Dedifferentiated amniotic fluid mesenchymal stem cell (primary cell): ENCODE measurements around the gene SSBP3.
A peak's percentile ranks its signal among the peaks of the same experiment; 100 is the strongest.

Experiments
- DNase-seq: peaks from one replicate; pipeline ENCODE4 v3.0.0-alpha.2; 2016; ENCODE audit errors: extremely low spot score

The SSBP3 gene

DNA sequence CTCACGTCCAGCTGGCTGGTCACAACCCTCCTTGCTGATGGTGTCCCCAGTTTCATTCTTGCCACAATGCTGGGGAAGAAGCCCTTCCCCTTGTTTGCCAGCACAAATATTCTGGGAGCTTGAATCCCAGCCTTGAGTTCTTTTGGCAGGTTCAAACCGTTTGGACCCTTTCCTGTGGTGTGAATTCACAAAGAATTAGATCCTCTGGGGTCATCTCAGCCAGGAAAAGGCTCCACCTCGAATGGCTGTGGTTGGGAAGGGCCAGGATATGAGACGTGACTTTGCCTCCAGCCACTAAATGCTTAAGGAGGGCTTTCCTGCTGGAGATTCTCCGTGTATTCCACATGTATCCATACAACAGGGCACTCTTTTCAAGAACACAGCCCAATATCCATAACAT, 139.3 kb downstream of the SSBP3 start:
- DNase-seq, result no peak

DNA sequence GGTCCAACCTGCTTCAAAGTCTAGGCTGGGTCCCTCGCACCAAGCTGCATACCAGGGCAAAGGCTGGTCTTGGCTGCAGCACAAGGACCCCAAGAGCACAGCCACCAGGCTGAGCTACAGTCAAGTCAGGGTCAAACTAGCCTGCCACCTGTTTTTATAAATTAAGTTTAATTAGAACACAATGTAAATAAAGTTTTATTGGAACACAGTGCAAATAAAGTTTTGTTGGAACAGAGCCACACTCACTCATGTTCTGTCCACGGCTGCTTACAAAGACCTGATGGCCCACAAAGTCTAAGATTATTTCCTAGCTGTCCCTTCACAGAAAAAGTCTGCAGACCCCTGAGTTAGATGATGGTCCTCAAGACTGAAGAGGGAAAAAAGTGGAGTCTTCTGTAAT, 140.0 kb downstream of the SSBP3 start:
- DNase-seq, result no peak

DNA sequence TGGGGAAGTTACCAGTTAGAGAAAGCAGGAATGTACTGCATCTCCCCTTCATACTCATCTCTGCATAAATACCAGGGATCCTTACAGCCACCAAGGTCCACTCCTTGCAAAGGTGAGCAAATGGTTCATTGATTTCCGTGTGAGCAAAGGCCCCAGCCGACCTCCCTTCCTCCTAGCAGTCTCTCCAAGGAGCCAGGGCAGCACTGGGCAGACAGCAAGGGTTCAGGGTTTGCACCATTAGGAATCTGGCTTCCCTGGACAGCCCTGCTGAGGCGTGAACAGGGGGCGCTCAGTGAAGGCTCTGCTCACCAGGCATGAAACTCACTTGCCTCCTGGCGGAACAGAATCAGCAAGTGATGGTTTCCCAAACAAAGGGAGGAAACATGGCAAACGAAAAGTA, 140.5 kb downstream of the SSBP3 start:
- no peak for DNase-seq

DNA sequence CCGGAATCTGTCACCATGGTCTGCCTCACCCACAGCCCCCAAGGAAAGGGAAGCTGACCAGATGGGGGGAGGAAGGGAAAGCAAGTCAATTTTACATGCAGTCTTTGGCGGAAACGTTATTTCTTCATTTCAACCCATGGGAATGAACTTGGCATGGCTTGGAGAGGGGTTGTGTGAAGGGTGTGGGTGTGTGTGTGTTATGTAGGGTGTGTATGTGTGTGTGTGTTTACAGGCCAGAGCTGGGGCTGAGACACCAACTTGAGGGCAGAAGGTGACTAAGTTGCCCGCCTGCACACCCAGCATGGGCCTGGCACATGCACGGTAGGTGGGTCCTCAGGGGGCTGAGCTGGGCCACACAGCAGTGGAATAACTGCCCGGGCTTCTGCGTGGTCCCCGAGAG, 141.1 kb downstream of the SSBP3 start:
- no peak for DNase-seq

DNA sequence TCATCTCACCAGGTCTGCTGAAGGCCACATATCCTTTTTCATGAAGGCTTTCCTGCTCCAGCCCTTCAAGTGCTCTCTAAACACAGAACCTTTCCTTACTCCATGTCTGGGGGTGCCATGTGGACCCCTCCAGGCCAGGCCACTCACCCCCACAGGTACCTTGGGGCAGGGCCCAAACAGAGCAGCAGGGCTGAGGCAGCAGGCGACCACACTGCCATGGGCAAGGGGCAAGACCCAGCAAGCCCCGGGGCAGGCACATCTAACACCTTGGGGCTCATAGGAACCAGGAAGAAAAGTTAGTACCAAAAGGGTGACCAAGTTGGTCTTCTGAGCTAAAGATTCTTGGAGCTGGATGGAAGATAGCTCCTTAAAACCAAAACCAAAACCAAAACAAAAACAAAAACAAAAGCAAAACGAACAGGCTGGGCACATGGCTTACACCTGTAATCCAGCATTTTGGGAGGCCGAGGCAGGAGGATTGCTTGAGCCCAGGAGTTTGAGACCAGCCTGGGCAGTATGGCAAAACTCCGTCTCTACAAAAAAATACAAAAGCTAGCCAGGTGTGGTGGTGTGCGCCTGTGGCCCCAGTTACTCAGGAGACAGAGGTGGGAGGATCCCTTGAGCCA, 142.5 kb downstream of the SSBP3 start:
- DNase-seq, result no peak

DNA sequence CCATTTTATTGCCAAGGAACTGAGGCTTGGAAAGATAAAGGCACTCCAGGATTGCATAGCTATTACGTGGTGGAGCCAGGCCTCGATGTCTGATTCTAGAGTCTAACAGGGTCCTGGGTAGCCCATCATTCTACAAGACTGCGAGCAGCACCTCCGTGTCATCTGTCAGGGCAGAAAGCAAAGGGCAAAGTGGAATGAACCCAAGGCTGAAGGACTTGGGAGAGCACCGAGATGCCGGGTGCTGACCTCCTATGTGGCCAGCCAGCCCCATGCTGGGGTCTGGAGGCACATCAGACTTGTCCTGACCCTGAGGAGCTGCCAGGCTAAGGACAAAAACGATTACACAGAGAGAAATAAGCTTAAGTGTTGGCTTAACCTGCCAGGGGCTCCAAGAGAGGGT, 143.9 kb downstream of the SSBP3 start:
- DNase-seq, result no peak

DNA sequence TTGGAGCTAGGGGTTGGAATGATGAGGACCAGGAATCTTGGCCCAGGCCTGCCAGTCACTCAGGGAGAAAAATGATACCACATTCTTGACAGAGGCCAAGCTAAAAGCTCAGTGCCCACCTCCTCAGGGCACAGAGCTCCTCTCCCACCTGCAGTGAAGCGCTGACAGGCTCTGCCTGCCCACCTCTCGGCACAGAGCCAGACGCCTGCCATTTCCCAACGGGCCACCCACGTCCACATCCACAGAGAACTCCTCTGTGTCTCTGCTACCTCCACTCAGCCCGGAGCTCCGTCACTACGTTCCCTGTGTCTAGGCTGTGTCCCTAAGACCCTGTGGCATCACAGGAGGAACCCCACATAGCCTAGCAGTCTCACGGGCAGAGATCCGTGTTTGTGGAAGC, 145.4 kb downstream of the SSBP3 start:
- DNase-seq, result no peak

DNA sequence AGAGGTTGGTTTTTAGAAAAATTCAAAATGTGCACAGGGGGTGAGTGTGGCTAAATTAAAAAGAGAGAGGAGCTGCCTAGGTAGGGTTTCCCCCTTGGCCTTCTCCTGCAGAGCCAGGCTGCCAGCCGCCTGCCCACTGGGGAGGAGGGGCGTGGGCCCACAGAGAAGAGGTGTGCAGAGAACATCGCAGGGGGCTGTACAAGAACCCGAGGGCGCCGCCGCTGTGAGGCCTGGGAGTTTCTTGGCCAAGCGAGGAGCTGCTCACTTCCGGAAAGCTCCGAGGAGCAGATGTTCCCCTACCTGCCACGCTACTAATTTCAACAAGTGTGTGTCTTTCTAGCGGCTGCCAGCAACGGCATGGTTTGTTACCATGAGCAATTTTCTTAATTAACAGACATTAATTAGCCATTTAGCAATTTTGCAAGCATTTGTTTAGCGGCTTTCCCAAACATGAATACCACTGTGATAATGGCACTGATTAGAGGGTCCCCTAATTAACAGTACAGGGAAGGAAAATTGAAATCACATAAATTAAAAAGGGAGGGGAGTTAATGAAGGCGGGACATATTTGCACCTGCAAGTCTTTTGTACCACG, 146.6 kb downstream of the SSBP3 start:
- DNase-seq, result no peak

DNA sequence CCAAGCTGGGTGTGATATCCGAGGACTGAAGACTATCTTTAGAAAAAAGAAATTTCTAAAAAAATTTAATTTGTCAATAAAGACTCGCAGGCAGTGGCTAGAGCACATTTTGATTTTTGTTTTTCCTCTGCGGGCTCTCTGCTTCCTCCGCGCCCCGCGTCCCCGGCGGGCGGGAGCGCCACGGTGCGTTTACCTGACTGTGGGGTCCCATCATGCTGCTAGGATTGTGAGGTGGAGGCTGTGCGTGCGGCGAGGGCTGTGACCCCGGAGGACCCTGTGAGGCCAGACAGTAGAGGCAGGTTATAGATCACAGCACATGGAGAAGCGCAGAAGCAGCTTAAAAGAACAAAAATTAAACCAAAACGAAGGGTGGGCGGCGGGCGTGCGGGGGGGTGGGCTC, 148.3 kb downstream of the SSBP3 start:
- DNase-seq, result no peak

DNA sequence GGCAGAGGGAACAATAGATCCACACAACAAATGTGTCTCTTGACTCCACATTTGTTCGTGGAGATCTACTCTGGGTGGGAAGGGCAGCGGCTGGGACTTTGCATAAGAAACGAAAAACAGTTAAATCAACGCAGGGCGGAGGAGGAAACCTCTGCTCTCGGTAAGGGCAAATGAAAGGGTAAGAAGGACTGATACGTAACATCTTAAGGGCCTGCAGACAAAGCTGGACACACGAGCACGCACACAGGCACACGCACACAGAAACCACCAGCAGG, 148.9 kb downstream of the SSBP3 start:
- DNase-seq, result no peak

DNA sequence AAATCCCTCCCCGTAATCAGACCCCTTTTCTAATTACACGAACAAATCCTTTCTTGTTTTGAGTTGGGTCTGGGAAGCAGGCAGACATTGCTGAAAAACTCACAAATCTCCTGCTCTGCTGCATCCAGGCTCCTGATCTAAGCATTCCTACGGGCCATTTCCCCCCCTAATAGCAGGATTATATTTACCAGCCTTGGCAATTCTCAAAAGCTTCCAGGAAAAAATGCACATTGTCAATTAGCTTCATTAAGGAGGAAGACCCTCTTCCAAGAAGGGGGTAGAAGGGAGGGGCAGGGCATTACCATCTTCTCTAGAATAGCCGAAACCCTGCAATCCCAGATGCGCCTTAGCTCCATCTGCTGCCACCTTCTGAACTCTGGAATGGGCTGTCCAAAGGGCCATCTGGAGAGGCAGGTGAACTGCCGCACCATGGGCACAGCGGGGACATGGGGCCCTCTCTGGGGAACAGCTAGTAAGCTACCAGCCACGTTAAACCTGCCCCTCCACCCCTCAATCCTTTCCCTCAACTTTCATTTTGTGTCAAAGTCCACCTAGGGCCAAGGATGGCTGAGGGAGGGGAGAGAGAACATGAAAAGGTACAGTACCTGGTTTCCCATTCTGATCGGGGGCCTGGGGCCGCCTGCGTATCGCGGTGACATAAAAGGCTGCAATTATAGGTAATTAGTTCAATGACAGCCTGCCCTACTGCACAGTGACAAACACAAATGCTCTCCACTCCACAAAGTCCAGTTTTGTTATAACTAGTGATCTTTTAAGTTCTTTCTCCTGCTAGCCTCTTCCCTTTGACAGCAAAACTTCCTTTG, 149.5 kb downstream of the SSBP3 start:
- no peak for DNase-seq

DNA sequence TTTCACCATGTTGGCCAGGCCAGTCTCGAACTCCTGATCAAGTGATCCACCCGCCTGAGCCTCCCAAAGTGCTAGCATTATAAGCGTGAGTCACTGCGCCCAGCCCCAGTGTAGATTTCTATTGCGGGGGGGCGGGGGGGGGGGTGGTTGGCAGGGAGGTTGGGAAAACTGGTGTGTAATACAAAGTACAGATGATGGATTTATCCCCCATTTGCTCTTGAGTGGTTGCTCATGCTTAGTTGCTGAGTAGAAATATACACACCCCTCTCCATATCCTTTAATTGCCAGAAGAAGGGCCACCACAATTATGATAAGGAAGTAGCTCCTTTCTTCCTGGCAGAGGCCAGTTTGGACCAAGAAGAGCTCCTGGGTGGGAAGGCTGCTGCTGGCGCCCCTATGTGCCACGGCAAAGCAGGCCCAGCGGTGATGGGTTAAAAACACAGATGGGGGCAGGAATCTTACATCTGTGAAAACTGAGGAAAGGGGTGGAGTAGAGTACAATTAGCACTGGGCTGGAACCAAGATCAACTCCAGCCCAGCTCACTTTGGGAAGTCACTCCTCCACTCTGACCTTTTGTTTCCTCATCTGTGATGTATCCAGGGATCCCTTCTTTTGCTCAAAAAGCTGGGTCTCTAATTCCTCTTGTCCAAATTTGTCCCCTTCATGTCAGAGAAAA, 151.0 kb downstream of the SSBP3 start:
- no peak for DNase-seq

DNA sequence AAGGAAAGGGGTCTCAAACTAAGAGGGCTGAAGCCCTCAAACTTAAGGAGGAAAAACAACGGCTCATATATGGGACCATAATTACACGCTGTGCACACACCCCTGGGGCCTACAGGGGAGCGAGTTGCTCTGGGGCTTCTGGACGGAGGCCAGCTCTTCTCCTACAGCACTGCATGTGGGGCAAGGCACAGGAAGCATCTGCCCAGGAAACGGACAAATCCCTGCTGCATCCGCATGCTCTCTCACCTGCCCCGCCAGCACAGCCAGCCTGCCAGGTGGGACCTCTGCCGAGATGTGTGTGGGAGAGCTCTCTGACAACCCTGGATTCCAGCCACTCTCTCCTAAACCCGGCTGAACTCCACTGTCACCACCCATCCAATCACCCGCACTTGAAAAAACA, 152.1 kb downstream of the SSBP3 start:
- no peak for DNase-seq

DNA sequence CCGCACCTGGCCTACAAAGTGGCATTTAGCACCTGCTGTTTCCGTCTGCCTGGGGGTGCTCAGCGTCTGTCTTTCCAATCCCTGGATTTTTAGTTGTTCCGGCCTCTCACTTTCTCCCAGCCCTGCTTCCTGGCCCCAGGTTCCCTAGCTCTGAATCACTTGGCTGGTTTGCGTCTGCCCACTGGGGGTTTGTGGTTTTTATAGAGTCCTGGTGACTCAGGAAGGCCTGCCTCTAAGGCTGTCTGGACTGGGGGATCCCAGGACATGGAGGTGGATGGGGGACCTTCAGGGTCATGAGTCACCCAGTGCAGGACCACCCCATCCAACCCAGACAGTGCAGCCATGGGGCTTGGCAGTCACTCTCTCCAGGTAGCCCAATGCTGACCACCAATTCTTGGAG, 152.7 kb downstream of the SSBP3 start:
- peak; percentile 69 for DNase-seq

DNA sequence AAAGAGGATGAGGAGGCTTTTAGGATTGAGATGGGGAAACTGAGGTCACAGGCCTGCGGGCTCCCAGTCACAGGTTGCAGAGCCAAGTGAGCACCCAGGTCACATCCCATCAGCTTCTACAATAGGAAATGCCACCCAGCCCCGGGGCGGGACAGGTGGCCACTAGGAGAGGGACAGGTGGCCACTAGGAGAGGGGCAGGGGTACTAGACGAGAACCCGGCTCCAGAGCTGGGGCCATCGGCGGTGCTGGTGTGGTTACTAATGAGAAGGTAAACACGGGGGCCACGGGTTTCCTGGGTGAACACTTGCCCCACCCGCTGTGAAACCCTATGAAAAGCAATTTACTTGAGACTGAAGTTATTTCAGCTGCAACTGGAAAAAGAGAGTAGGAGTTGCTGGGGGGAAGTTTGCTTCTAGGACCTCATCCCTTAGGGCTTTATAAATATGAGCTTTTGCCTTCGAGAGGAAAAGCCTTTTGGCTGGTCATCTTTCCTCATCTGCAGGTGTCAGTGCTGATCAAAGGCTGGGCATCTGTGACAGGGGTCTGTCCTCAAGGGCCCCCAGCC, 153.7 kb downstream of the SSBP3 start:
- no peak for DNase-seq

DNA sequence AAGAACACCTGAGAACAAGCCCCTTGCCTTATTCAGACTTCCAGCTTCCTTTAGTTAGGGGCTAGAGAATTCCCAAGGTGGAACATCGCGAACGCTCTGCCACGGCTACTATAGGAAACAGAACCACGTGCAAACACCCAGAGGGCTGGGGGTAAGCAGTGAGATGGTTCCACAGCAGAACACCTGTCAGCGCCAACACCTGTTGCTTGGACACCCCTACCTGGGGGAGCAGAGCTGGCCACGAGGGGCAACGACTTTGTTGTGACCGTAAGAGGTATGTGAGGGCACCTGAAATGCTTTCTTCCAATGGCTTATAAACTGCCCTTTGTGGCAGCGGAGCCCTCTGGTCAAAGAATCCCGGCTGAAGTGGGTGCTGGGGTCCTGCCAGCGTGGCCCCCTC, 155.5 kb downstream of the SSBP3 start:
- DNase-seq, result no peak

DNA sequence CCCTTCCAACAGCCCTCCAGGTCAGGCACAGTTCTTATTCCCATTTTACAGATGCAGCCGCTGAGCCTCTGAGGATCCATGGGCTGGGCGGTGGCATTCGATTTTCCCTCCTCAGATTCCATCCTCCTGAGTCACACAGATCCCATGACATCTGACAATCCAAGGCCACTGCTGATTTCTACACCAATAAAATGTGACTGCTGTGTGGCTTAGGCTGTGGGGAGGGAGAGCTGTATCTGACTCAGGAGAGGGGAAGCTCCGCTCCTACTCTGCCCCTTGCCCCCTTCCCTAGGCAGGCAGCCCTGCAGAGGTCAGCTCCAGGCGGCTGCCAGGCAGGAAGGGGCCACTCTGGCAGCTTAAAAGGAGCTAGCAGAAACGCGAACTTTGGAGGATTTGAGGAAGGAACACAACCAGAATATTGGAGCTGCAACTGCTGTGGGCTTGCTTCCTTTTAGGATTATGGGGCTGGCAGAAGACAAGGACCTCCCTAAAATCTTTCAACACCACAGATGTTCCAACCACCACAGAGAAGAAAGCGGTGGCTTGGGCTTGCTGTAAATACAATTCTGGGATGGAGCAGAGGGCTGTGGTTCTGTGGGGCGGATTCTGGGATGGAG, 156.3 kb downstream of the SSBP3 start:
- no peak for DNase-seq

DNA sequence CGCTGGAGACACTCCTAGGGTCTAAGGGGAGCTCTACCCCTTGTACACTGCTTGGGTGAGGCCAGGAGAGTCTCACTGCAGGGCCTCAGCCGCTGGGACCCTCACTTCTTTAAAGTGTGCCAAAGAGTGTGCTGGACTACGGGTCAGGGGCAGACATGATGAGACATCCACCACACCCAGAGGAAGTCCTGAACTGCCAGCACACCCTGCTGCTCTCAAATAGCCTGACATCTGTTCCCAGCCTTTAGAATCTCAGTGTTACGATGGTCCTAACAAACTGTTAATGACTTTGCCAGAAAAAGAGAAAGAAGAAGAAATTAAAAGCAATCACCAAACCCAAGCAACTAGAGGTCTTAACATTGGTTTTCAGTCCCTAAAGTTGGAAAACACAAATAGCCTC, 157.2 kb downstream of the SSBP3 start:
- no peak for DNase-seq

DNA sequence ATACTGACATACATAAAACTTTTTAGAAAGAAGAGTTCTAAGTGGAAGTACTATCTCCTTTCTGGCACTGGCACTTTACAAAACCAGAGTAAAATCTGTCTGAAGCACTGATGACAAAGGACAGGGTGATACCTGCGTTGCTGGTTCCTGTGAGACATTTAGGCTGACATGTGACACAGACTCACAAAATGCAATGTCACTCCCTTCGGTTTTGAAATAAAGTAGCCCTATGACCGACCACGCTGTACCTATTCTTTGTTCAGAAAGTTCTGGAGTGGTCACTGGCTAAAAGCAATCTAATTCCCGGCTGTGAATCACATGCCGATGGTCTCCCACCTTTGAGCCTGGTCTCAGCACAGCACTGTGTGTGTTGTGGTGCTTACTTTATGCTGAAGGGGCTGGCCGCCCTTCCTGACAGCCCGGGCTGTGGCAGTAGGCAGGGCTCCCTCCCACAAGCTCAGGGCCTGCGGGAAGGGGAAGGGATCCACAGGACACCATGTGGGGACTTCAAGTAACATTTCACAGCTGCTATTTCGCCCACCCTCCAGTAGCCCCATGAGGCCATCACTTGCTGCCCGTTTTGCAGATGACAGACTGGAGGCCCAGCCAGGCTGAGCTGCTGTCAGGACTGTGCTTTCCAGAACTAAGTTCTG, 158.2 kb downstream of the SSBP3 start:
- DNase-seq, result no peak

DNA sequence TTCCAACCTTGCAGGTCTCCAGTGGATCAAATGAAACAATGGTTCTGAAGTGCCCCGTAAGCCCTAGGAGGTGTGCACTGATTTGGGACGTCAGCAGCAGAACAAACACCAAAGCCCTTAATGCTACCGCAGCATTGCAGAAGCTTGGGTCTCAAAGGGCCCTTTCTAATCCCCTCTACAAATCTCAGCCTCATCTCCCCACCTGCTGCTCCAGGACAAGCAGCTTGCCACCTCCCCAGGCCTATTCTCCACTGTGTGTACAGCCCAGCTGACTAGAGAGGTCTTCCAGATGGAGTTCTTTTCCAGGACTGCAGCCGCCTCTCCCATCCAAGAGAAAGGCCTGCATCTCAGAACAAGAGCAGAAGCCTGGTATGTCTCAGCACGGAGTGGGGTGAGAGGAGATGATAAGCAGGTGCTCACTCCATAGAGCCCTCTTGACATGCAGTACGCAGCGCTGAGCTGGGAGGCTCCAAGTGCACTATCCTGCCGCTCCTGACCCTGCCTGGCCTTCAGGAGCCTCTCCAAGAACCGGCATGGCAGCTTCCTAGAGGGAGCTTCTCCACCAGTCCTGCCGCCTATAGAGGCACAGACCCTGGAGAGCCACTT, 160.0 kb downstream of the SSBP3 start:
- no peak for DNase-seq

DNA sequence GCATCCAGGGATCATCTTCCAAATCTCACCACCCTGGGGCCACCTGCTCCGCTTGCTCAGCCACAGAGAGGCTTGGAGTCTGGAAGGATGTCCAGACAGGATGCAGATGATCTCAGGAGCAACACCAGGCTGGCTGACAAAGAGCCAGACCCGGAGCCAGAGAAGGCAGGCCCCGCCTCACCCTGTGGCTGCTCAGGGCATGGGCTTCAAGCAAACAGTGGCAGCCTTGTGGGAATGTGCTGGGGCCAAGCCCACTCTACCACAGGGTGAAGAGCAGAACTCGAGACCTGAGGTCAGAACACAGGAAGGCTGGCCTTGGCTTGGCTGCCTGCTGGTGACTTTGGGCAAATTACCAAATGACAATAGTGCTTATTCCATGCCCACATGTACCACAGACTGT, 160.7 kb downstream of the SSBP3 start:
- no peak for DNase-seq
